H1 (cell line): ENCODE data around the gene PLA2G4D. TPM values are rescaled to one million over a fixed set of nuclear protein-coding genes. Genes with fewer than 3 reads are reported as not detected.

ENCODE experiments used
- BCL11A ChIP-seq, 2 experiments: IDR thresholded peaks; one replicate each; pipeline ENCODE4 v1.6.1; 2011; ENCODE audit warnings: low read depth in 2 of 2, low read length in 2 of 2, mild to moderate bottlenecking in 2 of 2
- GABPA ChIP-seq: IDR thresholded peaks from 2 replicates; pipeline ENCODE4 v1.6.1; 2011; ENCODE audit warnings: mild to moderate bottlenecking, low read length, moderate library complexity, borderline replicate concordance; ENCODE audit not compliant: insufficient read depth
- RBBP5 ChIP-seq: IDR thresholded peaks from 2 replicates; pipeline ENCODE4 v1.7.1; 2012; ENCODE audit warnings: low read depth, mild to moderate bottlenecking, inconsistent platforms, low read length, moderate library complexity, borderline replicate concordance
- RFX5 ChIP-seq: IDR thresholded peaks from 2 replicates; pipeline ENCODE4 v1.6.1; 2011; ENCODE audit warnings: low read depth, low read length, improper control_type of control experiment, borderline replicate concordance
- polyA plus RNA-seq, 7 experiments: library from polyadenylated mRNA; depleted of rRNA in 3 of 7; stranded (reverse) in 5 of 7; unstranded in 2 of 7; fragments of >200 nt in 5 of 7; fragments of 200-250 nt in 2 of 7; gene quantifications; 1 replicate in 5 of 7; 2 replicates in 1 of 7; 4 replicates in 1 of 7; pipeline versions ENCODE4 v1.2.1 to v1.2.3, GENCODE V29; 2011 to 2013; ENCODE audit warnings: missing spikeins in 2 of 7, mixed read lengths in 2 of 7
- total RNA-seq: library from RNA; stranded (reverse); fragmentation: NEBNext Ultra II Directional; extraction: Animal tissue kit (Norgen Biotek cat#: 25700); gene quantifications from 2 replicates; pipeline ENCODE4 v1.2.1, GENCODE V29; 2021
- TF ChIP-seq, protein P1 (sequence below): fragments of 300-600 bp; sonication (generic); IDR thresholded peaks from 2 replicates; pipeline ENCODE4 v1.7.1; 2012; ENCODE audit warnings: low read length, moderate library complexity, mild to moderate bottlenecking, inconsistent platforms; ENCODE audit not compliant: insufficient replicate concordance
- TF ChIP-seq, protein P2 (sequence below): IDR thresholded peaks from 2 replicates; pipeline ENCODE4 v1.6.1; 2012; ENCODE audit warnings: inconsistent platforms
- TF ChIP-seq, protein P3 (sequence below): IDR thresholded peaks from 2 replicates; pipeline ENCODE4 v1.6.1; 2011; ENCODE audit warnings: low read length, improper control_type of control experiment

Gene PLA2G4D
- total and polyA plus RNA-seq, 2 of the 8 experiments (the other 6 are each of a cell fraction or from before 2014, with no cell fraction given): 0.07 to 0.18 TPM

DNA sequence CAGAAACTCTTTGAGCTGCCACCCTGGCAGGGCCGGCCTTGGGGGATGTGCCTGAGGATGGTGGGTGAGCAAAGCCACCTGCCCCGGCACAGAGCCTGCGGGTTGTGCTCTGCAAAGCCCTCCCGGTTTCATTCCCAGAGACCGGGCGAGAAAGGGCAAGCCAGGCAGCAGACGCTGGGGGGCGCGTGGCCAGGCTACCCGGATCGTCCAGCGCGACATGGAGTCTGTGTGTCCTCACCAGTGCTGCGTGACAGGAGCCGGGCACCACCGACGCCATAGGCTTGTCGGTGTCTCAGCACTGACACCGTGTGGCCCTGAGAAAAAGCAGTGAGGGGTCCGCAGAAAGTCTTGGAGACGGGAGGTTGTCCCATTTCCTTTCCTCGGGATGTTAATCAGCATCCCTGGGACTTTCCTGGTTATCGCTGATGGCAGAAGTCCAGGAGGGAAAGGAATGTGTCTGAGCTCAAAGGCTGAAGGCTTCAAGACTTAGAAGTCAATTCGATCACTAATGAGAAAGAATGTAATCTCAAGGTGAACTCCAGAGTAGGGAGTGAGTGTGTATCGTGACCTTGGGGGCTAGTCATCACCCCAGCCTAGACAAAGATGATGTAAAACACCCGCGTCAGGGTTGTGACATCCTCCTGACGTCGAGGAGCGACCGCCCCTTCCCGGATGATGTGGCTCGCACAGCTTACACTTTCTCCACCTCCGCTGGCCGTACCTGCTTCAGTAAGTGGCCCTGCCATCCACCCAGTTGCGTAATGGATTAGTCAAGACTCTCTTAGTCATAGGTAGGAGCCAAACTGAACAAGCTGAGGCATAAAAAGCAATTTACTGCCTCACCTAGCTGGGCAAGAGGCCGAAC lies 37.2 kb downstream of the PLA2G4D start (continued):
- TF ChIP-seq, protein P1, sequence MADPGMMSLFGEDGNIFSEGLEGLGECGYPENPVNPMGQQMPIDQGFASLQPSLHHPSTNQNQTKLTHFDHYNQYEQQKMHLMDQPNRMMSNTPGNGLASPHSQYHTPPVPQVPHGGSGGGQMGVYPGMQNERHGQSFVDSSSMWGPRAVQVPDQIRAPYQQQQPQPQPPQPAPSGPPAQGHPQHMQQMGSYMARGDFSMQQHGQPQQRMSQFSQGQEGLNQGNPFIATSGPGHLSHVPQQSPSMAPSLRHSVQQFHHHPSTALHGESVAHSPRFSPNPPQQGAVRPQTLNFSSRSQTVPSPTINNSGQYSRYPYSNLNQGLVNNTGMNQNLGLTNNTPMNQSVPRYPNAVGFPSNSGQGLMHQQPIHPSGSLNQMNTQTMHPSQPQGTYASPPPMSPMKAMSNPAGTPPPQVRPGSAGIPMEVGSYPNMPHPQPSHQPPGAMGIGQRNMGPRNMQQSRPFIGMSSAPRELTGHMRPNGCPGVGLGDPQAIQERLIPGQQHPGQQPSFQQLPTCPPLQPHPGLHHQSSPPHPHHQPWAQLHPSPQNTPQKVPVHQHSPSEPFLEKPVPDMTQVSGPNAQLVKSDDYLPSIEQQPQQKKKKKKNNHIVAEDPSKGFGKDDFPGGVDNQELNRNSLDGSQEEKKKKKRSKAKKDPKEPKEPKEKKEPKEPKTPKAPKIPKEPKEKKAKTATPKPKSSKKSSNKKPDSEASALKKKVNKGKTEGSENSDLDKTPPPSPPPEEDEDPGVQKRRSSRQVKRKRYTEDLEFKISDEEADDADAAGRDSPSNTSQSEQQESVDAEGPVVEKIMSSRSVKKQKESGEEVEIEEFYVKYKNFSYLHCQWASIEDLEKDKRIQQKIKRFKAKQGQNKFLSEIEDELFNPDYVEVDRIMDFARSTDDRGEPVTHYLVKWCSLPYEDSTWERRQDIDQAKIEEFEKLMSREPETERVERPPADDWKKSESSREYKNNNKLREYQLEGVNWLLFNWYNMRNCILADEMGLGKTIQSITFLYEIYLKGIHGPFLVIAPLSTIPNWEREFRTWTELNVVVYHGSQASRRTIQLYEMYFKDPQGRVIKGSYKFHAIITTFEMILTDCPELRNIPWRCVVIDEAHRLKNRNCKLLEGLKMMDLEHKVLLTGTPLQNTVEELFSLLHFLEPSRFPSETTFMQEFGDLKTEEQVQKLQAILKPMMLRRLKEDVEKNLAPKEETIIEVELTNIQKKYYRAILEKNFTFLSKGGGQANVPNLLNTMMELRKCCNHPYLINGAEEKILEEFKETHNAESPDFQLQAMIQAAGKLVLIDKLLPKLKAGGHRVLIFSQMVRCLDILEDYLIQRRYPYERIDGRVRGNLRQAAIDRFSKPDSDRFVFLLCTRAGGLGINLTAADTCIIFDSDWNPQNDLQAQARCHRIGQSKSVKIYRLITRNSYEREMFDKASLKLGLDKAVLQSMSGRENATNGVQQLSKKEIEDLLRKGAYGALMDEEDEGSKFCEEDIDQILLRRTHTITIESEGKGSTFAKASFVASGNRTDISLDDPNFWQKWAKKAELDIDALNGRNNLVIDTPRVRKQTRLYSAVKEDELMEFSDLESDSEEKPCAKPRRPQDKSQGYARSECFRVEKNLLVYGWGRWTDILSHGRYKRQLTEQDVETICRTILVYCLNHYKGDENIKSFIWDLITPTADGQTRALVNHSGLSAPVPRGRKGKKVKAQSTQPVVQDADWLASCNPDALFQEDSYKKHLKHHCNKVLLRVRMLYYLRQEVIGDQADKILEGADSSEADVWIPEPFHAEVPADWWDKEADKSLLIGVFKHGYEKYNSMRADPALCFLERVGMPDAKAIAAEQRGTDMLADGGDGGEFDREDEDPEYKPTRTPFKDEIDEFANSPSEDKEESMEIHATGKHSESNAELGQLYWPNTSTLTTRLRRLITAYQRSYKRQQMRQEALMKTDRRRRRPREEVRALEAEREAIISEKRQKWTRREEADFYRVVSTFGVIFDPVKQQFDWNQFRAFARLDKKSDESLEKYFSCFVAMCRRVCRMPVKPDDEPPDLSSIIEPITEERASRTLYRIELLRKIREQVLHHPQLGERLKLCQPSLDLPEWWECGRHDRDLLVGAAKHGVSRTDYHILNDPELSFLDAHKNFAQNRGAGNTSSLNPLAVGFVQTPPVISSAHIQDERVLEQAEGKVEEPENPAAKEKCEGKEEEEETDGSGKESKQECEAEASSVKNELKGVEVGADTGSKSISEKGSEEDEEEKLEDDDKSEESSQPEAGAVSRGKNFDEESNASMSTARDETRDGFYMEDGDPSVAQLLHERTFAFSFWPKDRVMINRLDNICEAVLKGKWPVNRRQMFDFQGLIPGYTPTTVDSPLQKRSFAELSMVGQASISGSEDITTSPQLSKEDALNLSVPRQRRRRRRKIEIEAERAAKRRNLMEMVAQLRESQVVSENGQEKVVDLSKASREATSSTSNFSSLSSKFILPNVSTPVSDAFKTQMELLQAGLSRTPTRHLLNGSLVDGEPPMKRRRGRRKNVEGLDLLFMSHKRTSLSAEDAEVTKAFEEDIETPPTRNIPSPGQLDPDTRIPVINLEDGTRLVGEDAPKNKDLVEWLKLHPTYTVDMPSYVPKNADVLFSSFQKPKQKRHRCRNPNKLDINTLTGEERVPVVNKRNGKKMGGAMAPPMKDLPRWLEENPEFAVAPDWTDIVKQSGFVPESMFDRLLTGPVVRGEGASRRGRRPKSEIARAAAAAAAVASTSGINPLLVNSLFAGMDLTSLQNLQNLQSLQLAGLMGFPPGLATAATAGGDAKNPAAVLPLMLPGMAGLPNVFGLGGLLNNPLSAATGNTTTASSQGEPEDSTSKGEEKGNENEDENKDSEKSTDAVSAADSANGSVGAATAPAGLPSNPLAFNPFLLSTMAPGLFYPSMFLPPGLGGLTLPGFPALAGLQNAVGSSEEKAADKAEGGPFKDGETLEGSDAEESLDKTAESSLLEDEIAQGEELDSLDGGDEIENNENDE: no peak
- no peak for TF ChIP-seq RBBP5
- TF ChIP-seq, protein P2, sequence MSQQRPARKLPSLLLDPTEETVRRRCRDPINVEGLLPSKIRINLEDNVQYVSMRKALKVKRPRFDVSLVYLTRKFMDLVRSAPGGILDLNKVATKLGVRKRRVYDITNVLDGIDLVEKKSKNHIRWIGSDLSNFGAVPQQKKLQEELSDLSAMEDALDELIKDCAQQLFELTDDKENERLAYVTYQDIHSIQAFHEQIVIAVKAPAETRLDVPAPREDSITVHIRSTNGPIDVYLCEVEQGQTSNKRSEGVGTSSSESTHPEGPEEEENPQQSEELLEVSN: peak; percentile 46
- TF ChIP-seq, protein P3, sequence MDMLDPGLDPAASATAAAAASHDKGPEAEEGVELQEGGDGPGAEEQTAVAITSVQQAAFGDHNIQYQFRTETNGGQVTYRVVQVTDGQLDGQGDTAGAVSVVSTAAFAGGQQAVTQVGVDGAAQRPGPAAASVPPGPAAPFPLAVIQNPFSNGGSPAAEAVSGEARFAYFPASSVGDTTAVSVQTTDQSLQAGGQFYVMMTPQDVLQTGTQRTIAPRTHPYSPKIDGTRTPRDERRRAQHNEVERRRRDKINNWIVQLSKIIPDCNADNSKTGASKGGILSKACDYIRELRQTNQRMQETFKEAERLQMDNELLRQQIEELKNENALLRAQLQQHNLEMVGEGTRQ: peak; percentile 23; the same call in 1 of the 2 replicates
- no peak for TF ChIP-seq RFX5
- no peak for TF ChIP-seq BCL11A (IDR thresholded peaks at IDR 0.05; ENCODE audit: low read depth in 2 of 2, low read length in 2 of 2)
- no peak for TF ChIP-seq GABPA
